HUES48 (cell line): ENCODE results near the gene LRP1B.
"Not testable (repeated sequence)": the region's sequence is repeated elsewhere in the genome, so short reads cannot be mapped to it uniquely, and the experiment has no call there.

ENCODE experiments used
- H3K27ac ChIP-seq: one replicate; pipeline ENCODE4 v1.7.0; 2013; ENCODE audit warnings: low read depth, low read length, inconsistent platforms
- H3K27me3 ChIP-seq: 2 replicates; pipeline ENCODE4 v1.6.1; 2013; ENCODE audit warnings: mild to moderate bottlenecking, low read length; ENCODE audit not compliant: control insufficient read depth, insufficient read depth
- H3K36me3 ChIP-seq: 2 replicates; pipeline ENCODE4 v1.6.1; 2013; ENCODE audit warnings: low read length; ENCODE audit not compliant: control insufficient read depth, insufficient read depth
- H3K4me1 ChIP-seq: 2 replicates; pipeline ENCODE4 v1.6.1; 2013; ENCODE audit warnings: mild to moderate bottlenecking, low read length; ENCODE audit not compliant: control insufficient read depth, insufficient read depth
- H3K4me3 ChIP-seq: 2 replicates; pipeline ENCODE4 v1.5.1; 2013; ENCODE audit warnings: mild to moderate bottlenecking, low read depth, low read length
- H3K9ac ChIP-seq: 2 replicates; pipeline ENCODE4 v1.6.1; 2013; ENCODE audit warnings: mild to moderate bottlenecking, low read depth, low read length, moderate library complexity
- H3K9me3 ChIP-seq: 2 replicates; pipeline ENCODE4 v1.6.1; 2013; ENCODE audit warnings: low read length; ENCODE audit not compliant: control insufficient read depth, insufficient read depth

Gene LRP1B

GRCh38 chr2:140442319-140442718, 1688.5 kb downstream of the LRP1B start:
- Histone ChIP-seq H3K27ac (no peak overlapping the region), H3K36me3 (no peaks in the 10 kb centered on the region), H3K9me3 (no peaks in the 10 kb centered on the region), H3K27me3 (no peaks in the 10 kb centered on the region), H3K4me1 (no peaks in the 10 kb centered on the region), H3K9ac (no peak overlapping the region), H3K4me3 (no peak overlapping the region)

- H3K27ac ChIP-seq = no peak overlapping the region
- H3K36me3 ChIP-seq = no peaks in the 10 kb centered on the region
- no peak overlapping the region for H3K9ac ChIP-seq
- H3K27me3 ChIP-seq = no peaks in the 10 kb centered on the region
- no peak overlapping the region for H3K4me3 ChIP-seq
- no peaks in the 10 kb centered on the region for H3K9me3 ChIP-seq
- 0 out of 2 replicates have a peak, but pooled peaks cover 3% of the 10 kb centered on the region for H3K4me1 ChIP-seq
These were observed 1690.0 kb downstream of the LRP1B start for GRCh38 chr2:140440815-140441214.

GRCh38 chr2:140436936-140437335, 1693.9 kb downstream of the LRP1B start:
- no peaks in the 10 kb centered on the region for H3K9me3 ChIP-seq
- H3K4me3 ChIP-seq = no peak overlapping the region
- H3K27me3 ChIP-seq = no peaks in the 10 kb centered on the region
- no peak overlapping the region for H3K27ac ChIP-seq
- no peaks in the 10 kb centered on the region for H3K36me3 ChIP-seq
- H3K9ac ChIP-seq = no peak overlapping the region
- H3K4me1 ChIP-seq = peaks cover 11% of the 10 kb centered on the region

- not testable (repeated sequence) for H3K4me3 ChIP-seq, H3K27ac ChIP-seq, H3K27me3 ChIP-seq, H3K9ac ChIP-seq, H3K36me3 ChIP-seq, H3K9me3 ChIP-seq, H3K4me1 ChIP-seq
These were observed 1703.8 kb downstream of the LRP1B start for GRCh38 chr2:140427033-140427432.

- Histone ChIP-seq H3K4me1 (0 out of 2 replicates have a peak, but pooled peaks cover 3% of the 10 kb centered on the region), H3K4me3 (no peak overlapping the region), H3K36me3 (no peaks in the 10 kb centered on the region), H3K27ac (no peak overlapping the region), H3K27me3 (no peaks in the 10 kb centered on the region), H3K9ac (no peak overlapping the region), H3K9me3 (no peaks in the 10 kb centered on the region)
These were observed 1706.3 kb downstream of the LRP1B start for GRCh38 chr2:140424471-140424870.

- Histone ChIP-seq H3K4me1 (0 out of 2 replicates have a peak, but pooled peaks cover 3% of the 10 kb centered on the region), H3K9me3 (no peaks in the 10 kb centered on the region), H3K4me3 (no peak overlapping the region), H3K9ac (no peak overlapping the region), H3K36me3 (no peaks in the 10 kb centered on the region), H3K27me3 (no peaks in the 10 kb centered on the region), H3K27ac (no peak overlapping the region)
These were observed 1708.1 kb downstream of the LRP1B start for GRCh38 chr2:140422759-140423158.

GRCh38 chr2:140417504-140417903, 1713.3 kb downstream of the LRP1B start:
- H3K9ac ChIP-seq = no peak overlapping the region

GRCh38 chr2:140416577-140416976, 1714.2 kb downstream of the LRP1B start:
- Histone ChIP-seq H3K4me1 (no peaks in the 10 kb centered on the region), H3K9ac (no peak overlapping the region), H3K27ac (no peak overlapping the region), H3K36me3 (no peaks in the 10 kb centered on the region), H3K9me3 (no peaks in the 10 kb centered on the region), H3K4me3 (no peak overlapping the region), H3K27me3 (no peaks in the 10 kb centered on the region)

More at GRCh38 chr2:140417504-140417903, 1713.3 kb downstream of the LRP1B start:
- Histone ChIP-seq H3K4me1 (no peaks in the 10 kb centered on the region), H3K36me3 (no peaks in the 10 kb centered on the region), H3K27me3 (no peaks in the 10 kb centered on the region), H3K27ac (no peak overlapping the region), H3K9me3 (no peaks in the 10 kb centered on the region), H3K4me3 (no peak overlapping the region)

GRCh38 chr2:140415035-140415434, 1715.8 kb downstream of the LRP1B start:
- H3K4me1 ChIP-seq, H3K4me3 ChIP-seq, H3K27ac ChIP-seq, H3K27me3 ChIP-seq, H3K9me3 ChIP-seq, H3K36me3 ChIP-seq, H3K9ac ChIP-seq: not testable (repeated sequence)

- Histone ChIP-seq H3K36me3 (no peaks in the 10 kb centered on the region), H3K27me3 (no peaks in the 10 kb centered on the region)
These were observed 1720.1 kb downstream of the LRP1B start for GRCh38 chr2:140410695-140411094.

GRCh38 chr2:140401056-140401455, 1729.8 kb downstream of the LRP1B start:
- H3K4me1 ChIP-seq = no peaks in the 10 kb centered on the region
- no peaks in the 10 kb centered on the region for H3K27me3 ChIP-seq
- H3K27ac ChIP-seq = no peak overlapping the region
- H3K4me3 ChIP-seq = no peak overlapping the region
- H3K9me3 ChIP-seq = no peaks in the 10 kb centered on the region
- no peaks in the 10 kb centered on the region for H3K36me3 ChIP-seq
- no peak overlapping the region for H3K9ac ChIP-seq

More at GRCh38 chr2:140410695-140411094, 1720.1 kb downstream of the LRP1B start:
- Histone ChIP-seq H3K9me3 (no peaks in the 10 kb centered on the region), H3K9ac (no peak overlapping the region), H3K4me1 (no peaks in the 10 kb centered on the region), H3K4me3 (no peak overlapping the region), H3K27ac (no peak overlapping the region)

GRCh38 chr2:140392824-140393223, 1738.0 kb downstream of the LRP1B start:
- Histone ChIP-seq H3K36me3 (no peaks in the 10 kb centered on the region), H3K4me3 (no peak overlapping the region), H3K27ac (no peak overlapping the region)

More at GRCh38 chr2:140392824-140393223, 1738.0 kb downstream of the LRP1B start:
- no peak overlapping the region for H3K9ac ChIP-seq
- H3K27me3 ChIP-seq = no peaks in the 10 kb centered on the region
- H3K4me1 ChIP-seq = peaks cover 2% of the 10 kb centered on the region; the same call in 1 of the 2 replicates
- no peaks in the 10 kb centered on the region for H3K9me3 ChIP-seq
